Suppressor macrophage treated with lipopolysaccharide for 1 hour (primary cell): ENCODE results near the gene PAH.

Experiments
- DNase-seq, 3 donors: peaks; one replicate each; pipeline ENCODE4 v3.0.0-alpha.2; 2020 to 2022

Gene PAH

DNA sequence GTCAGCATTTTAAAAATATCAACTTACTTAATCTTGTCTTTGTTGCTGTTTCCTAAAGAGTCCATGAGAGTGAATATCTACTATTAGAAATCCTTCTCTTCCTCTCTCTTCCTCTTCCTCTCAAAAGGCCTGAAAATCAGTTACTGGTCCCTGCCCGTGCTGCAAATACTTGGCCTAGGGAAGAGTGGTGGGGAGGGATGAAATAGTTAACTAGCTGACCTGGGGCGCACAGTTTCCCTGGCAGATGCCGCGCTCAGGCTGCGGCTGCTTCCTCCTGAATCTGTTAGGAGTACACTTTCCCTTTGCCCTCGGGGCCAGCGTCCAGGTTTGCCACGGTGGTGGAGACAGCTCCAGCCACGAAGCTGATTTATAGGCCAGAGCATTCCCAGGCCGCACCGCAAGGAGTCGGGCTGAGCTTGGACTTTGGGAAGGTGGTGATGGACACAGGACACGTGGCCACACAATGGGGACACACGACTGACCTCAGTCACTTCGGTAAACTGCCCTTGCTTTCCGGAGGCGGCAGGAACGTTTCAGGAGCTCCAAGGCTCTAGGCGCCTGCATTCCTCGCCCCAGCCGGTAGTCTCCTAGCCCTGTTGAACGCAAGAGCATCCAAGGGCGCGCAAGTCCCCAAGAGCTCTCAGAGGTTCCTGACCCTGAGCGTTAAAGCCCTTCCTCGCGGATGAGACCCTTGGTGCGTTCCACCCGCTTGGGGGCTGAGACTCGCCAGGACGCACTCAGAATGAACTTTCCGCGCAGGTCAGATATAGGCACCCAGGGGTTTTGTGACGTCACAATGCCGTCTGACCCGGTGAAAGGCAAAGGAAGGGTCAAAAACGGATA is 33.3 kb upstream of the PAH start:
- no peak for DNase-seq

DNA sequence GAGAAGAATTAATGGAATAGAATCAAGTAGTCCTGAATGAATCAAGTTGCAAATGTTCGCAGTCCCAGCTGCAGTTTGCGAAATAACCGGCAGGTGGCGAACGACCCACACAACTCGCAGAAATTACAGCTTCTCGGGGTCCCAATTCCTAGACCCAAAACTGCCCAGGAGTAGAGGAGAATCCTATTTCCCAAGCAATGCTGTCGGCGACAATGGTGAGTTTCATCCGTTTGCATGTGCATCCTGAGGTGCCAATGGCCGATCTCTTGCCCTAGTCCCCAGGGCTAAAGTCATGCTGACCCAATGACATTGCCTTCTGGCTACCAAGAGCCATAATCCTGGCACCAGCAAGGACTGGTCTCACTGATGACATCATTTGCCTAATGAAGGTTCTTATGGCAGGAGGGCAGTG is 31.9 kb upstream of the PAH start:
- DNase-seq = peak; percentile 21 to 52 (median 42)

DNA sequence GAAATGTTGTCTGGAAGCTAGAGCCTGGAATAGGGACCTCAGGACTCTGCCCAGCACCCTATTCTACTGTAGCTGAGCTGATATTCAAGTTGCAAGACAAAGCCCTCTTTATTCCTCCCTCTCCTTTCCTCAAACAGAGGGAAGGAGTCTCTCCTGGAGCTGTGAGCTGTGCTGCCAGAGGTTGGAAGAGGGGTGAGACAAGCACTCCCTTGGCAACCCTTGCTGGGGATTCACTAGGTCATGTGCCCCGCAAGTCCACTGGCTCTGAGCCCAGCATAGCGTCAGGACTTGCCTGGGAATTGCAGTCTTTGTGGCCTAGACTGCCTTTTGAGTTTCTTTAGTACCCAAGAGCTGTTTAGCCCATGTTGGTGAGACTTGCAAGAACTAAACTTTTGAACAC is 29.0 kb upstream of the PAH start:
- no peak for DNase-seq

DNA sequence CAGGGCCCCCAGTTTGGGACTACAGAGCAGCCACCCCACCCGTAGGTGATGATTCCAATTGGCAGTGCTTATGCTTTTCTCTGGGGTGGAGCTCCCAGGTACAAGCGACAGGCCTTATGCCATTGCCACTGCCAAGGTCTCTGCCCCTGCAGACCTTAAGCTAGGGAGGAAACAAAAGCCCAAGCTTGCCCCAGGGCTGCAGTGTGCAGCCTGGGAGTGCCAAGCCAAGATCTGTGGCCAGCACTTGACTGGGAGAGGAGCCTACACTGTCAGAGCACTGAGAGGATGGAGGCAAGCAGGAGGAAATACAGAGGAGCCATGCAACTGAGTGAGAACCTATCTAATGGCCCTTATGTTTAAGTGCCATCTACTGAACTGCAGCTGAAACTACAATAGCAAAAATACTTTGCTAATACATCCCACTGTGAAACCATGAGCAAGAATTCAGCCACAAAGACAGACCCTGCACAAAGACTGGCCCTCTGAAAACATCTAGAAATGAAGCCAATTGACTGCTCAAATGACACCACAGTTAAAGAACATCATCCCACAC is 22.7 kb upstream of the PAH start:
- DNase-seq = no peak

DNA sequence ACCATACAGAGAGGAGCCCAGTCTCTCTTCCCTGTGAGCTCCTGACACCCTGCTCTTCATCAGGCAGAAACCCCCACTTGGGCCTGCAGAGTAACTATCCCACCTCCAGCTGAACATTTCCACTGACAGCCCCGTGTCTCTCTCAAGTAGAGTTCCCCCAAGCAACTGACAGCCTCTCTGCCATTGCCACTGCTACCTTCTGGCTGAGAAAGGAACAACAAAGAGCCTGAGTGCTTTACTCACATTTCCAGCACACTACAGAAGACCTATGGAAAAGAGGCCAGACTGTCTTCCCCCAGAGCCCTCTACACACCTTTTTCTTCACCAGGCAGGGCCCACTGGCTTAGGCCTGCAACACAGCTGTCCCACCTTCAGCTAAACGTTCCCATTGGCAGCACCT is 22.0 kb upstream of the PAH start:
- no peak for DNase-seq

DNA sequence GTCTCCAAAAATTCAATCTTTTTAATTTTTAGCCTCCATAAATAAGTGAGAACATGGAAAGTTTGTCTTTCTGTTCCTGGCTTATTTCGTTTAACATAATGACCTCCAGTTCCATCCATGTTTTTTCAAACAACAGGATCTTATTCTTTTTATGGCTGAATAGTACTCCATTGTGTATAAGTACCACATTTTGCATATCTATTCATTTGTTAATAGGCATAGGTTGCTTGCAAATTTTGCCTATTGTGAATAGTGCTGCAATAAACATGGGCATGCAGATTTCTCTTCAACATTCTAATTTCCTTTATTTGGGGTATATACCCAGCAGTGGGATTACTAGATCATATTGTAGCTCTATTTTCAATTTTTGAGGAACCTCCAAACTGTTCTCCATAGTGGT is 16.1 kb upstream of the PAH start:
- no peak for DNase-seq

DNA sequence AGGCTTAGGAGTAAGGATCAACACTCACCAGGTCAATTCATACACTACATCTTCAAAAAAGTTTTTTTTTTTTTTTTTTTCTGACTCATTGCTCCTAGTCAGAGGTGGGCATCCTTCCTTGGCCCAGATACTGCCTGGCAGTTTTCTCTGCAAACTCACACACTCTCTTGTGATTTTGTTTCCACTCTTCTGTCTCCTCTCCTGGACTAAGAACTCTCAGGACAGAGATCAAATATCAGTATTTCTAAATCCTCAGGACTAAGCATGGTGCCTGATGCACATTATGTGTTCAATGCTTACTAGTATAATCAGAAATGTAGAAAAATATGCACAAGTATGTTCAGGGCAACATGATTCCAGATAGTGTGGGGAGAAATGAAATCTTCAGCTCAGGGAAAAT is 10.2 kb upstream of the PAH start:
- DNase-seq = no peak

DNA sequence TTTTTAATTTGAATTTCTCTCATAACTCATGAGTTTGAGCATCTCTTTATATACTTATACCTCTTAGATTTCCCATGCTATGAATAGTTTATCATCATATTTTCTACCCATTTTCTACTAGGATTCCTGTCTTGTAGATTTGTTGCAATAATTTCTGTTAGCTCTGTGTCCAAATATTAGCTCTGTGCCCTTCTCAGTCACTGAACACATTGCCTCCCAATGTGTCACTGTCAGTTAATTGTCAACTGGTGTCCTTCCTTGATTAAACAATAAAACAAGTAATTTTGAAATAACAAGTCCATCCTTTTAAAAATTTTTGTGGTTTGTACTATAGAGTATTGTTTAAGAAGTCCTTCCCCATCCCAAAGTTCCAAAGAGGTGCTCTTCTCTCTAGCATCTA is 4.2 kb upstream of the PAH start:
- DNase-seq = no peak

DNA sequence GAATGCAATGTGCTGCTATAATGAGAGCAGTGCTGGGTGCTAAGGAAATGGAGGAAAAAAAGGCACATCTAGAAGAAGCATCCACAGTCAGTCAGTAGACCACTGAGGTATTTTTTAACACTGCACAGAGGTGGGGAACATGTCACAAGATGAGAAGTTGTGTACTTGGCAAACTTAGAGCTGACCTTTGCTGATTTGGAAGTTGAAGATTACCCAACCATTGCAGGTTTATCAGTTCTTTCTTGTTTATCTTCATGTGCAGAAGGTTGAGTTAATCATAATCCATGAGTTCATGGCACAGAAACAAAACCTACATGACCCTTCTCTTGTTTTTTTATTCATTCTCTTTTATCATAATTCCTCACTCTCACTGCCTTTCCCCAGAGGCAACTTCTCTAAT is 3.2 kb upstream of the PAH start:
- DNase-seq = no peak

DNA sequence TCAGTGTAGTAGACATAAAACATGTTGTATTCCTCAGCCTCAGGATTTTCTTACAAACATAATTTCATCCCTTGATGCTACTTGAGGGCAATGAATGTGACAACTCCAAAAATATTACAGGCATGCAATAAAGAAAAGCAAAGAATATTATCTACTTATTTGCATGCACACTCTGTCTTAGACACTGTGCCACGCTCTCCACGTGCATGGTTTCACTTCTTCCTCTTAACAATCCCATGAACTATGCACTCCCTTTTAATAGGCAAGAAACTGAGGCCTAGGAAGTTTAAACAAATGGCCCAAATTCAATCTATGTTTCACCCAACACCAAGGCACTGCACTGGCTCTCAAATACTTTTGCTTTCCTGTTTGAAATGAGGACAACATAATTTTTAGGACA is 1.8 kb upstream of the PAH start:
- no peak for DNase-seq

DNA sequence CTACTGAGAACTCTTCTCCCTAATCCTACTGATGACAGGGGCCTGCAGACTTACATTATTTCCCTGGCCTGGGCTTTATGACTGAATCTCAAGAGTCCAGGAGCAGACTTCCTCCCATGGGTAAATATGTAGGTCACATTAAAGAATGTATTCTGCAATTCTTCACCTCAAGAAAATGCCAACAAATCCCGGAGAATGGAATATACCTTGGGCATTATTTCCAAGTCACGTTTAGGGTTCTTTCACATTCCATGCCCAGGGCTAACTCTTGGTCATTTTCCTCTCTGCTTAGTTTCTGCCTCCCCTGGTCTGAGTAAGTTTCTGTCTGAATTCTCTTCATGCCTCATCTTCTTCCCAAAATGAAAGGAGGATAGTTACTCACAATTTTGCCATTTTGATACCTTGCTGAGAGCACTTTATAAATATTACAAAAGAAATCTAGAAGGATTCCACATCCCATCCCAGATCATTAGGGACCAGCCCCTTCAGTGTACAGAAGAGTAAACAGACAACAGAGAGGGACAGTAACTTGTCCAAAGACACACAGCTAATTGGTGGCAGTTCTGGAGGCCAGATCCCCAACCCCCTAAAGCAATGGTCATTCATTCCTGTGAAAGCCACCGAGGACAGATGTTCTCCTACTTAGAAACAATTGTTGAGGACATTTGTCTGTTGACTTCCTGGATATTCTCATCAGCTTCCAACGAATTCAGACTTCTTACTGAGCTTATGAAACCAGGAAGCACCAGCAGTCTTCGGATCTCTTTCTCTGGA is 605 bp downstream of the PAH start:
- no peak for DNase-seq

DNA sequence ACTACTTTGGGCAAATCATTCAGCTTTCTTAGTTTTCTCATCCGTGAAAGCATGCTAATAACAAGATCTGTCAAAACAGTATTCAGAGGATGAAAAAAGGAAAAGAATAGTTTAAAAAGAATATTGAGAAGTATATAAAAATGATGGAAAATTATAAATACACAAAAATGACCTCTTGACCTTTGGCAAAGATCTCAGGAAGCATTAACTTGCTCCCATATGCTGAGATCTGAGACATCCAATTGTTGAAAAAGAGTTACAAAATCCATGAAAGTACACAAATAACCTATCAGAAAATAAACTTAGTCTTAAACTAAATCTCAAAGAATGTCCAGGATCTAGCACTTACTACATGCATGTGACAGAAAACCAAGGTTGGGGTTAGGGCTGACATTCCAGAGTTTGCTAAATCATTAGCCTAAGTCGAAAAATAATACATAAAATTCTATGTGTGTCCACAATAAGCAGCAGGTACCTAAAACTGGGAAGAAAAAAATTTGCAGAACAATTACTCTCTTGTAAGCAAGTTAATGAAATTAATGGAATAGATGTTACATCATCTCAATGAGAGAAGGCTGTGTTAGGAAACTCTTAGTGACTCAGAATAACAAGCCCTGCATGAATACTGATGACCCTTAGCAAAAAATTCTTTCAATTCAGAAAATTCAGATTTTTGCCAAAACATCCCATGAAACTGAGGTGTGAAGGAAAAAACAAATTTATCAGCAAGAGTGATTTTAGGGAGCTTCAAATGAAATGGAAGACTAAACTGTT is 3.4 kb downstream of the PAH start:
- DNase-seq = no peak

DNA sequence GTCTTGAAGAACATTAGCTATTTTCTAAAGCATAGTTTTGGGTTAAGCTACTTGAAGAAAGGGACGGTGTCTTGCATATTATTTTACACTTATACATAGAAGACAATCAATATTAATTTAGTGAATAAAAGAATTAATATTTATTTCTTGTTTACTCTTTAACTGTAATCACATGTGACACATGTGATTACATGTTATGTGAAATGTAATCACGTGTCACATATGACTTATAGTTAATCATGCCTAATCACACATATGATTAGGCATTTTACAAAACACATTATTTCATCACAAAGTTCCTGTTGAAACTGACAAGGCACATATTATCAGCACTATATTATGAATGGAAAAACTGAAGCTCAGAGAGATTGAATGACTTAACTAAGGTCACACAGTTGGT is 4.8 kb downstream of the PAH start:
- DNase-seq = no peak

DNA sequence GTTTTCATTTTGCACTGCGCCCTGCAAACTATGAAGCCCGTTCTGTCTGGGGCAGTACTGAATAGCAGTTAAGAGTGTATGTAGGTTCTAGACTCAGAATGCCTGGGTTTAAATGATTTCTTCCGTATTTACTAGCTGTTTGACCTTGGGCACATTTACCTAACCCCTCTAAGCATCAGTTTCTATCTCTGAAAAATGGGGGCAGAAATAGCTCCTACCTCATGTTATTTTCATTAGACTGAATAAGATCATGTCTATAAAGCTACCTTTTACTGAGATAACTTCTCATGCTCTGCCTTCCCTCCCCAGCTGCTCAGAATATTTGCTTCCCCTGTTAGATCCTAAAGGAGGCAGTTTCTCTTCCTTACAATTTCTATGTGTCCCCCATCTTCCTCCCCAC is 5.7 kb downstream of the PAH start:
- no peak for DNase-seq

DNA sequence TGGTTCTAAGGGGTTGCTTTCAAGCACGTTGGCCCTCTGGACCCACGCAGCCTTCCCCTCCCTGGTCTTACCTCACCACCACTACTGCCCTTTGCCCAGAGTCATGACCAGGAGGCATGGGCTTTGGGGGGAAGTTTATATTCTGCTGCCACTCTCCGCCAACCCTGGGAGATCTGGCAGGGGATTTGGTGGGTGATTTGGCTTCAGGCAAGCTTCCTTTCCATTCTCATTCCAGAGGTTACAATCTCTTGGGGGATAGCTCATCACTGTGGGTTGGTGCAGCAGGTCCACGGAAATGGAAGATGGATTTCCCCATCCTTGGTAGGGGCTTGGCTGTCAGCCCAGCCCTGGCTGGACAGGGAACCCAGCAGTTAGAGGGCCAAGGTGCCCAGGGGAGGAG is 6.3 kb downstream of the PAH start:
- no peak for DNase-seq

DNA sequence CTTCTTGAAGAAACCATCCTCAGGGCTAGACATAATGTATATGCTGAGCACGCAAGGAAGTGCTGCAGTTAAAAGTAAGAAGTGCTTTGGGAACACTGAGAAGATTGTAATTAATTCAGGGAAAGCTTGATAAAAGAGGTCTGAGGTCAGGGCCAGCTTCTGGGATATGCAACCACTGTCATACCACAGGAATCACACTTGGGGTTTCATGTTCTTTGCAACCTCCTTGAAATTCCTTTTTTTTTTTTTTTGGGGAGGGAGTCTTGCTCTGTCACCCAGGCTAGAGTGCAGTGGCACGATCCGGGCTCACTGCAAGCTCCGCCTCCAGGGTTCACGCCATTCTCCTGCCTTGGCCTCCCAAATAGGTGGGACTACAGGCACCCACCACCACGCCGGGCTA is 6.9 kb downstream of the PAH start:
- DNase-seq = no peak

DNA sequence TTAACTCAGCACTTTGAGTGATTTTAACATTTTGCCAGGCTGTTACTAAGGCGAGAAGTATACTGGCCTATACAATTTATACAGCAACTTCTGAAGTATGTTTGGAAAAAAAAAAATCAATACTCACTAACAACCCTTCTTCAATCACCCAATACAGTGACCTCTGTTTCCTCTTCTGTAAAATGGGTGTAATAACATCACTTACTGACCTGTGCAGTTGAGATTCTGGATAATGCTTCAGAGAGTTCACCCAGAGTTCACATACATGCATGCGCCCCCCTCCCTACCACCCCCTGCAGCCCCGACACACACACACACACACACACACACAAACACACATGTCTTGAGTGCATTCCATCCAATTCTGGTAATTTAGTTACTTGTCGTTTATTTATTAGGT is 9.1 kb downstream of the PAH start:
- no peak for DNase-seq

DNA sequence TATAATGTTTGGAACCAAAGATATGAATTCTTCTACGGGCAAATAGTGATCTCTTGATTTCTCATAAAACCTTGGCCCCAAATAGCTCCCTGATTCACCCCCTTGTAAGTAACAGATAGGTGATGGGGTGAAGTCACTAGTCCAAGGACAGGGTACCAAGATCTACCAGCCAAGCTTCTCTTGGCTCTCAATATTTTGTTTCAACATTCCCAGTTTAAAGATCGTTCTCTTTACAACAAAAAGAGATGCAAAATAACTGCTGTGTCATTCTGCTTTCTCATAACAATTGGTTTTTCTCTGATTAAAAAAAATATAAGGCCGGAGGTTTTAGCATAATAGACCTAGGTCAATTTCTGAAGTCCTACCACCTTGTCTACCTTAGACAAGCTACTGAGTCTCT is 11.8 kb downstream of the PAH start:
- DNase-seq = no peak

DNA sequence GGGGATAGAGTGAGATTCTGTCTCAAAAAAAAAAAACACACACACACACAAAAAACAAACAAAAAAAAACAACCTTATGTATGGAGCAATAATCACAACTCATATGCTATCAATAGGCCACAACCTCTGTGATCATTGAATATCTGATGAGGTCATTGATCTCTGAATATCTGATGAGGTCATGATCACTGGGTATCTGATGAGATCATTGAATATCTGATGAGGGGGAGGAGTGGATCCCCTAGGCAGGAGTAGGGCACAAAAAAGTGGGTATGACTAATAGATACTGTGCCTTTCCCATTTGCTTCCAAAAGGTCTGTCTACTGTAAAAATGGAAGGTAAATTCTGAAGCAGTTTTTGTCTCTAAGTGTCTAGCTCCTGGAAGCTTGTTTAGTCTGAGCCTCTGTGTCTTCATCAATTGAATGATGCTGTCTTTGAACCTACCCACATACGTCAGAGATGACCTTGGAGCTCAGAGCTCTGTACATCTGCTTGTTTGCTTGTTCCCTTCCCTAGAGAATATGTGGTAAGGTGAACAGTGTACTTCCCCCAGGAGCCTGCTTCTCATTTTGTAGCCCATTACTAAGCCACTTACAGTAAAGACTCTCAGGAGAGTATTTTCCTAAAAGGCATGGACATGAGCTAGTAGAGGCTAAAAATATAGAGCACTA is 13.6 kb downstream of the PAH start:
- DNase-seq = no peak

DNA sequence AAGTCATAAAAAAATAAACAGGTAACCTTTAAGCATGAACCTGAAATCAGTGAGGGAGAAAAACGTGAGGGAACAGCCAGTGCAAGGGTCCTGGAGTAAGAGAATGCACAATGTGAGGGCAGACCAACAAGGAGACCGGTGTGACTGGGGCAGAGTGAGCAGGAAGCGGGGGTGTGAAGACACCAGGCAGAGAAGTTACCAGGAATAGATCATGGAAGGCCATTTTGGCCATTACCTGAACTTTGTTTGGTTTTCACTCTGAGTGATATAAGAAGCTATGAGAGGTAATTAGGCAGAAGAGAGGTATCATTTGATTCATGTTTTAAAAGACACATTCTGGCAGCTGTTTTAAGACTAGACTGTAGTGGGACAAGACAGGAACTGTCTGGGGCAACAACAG is 15.0 kb downstream of the PAH start:
- DNase-seq = no peak

DNA sequence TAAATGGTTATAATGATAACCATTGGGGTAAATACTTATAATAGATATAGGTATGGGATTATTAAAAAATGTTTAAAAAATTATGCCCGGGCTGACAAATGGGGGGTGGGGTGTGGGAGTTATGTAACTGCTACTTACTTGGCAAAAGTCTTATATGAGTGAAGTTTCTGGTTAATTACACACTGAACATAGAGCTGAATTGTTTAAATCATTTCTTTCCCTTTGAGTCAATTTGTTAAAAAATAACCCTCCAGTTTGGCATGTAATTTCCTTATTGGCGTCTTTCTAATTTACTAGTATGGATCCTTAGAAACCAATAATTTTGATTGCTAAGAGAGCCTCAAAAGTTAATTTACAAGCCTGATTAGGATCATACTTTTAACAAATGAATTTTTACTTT is 16.7 kb downstream of the PAH start:
- no peak for DNase-seq

DNA sequence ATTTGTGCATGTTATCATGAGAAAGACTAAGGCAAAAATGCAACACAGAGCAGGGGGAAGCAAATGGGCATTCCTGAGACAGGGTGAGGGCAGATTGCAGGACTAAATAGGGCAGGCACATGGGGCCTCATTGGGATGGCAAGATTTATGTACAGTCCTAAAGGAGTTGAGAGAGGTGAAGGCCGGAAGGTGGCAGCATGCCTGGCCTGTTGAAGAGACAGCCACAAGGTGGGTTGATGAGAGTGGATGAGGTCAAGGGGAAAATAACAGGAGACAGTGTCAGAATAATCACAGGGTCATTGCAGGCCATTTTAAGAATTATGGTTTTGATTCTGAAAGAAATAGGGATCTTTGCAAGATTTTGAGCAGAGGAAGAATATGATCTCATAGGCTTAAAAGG is 21.0 kb downstream of the PAH start:
- DNase-seq = no peak

DNA sequence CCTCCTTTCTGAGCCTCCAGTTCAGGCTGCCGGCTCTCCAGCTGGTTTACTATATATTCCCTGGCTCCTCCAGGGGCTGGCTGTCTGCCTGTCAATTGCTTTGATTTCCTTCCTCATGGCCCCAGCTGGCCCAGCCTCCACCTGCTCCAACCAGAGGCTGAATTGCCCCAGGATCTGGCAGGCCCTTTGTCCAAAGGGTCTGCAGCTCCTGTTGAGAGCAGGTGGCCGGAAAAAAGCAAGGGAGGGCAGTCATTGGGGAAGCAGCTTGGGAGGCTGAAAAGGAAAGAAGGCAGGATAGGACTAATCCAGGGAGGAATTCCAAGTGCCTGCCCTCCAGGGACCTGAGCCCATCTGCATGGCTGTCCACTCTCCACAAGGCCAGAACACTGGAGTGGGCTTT is 25.3 kb downstream of the PAH start:
- DNase-seq = no peak
